Spleen (tissue), 11 donors: ENCODE data around the gene DLG2. TPM values are rescaled to one million over a fixed set of nuclear protein-coding genes. Genes with fewer than 3 reads are reported as not detected.

Source experiments
- DNase-seq: peaks from one replicate; pipeline ENCODE4 v3.0.0-alpha.2; 2020
- H3K27ac ChIP-seq, 8 donors: fragments of 200-600 bp; sonication (generic) in 7 of 8; 1 replicate in 4 of 8; 2 replicates in 4 of 8; pipeline versions ENCODE4 v1.5.0 to v1.8.0; 2016 to 2021; ENCODE audit warnings: inconsistent platforms in 4 of 8, mild to moderate bottlenecking in 4 of 8, moderate library complexity in 1 of 8
- H3K27me3 ChIP-seq, 7 donors: fragments of 200-600 bp; sonication (generic) in 6 of 7; replicated peaks in 1 of 7; 1 replicate in 4 of 7; 2 replicates in 3 of 7; pipeline versions ENCODE4 v1.5.0 to v1.8.0; 2016 to 2021; ENCODE audit warnings: inconsistent platforms in 3 of 7, mild to moderate bottlenecking in 1 of 7
- H3K36me3 ChIP-seq, 6 donors: fragments of 200-600 bp; sonication (generic) in 5 of 6; 1 replicate in 4 of 6; 2 replicates in 2 of 6; pipeline versions ENCODE4 v1.5.0 to v1.8.0; 2016 to 2021; ENCODE audit warnings: inconsistent platforms in 2 of 6
- H3K4me1 ChIP-seq, 6 donors: fragments of 200-600 bp; sonication (generic) in 5 of 6; 1 replicate in 3 of 6; 2 replicates in 3 of 6; pipeline versions ENCODE4 v1.5.0 to v1.8.0; 2016 to 2021; ENCODE audit warnings: inconsistent platforms in 3 of 6
- H3K4me3 ChIP-seq, 8 donors: fragments of 200-600 bp; sonication (generic) in 7 of 8; 1 replicate in 4 of 8; 2 replicates in 4 of 8; pipeline versions ENCODE4 v1.5.0 to v1.8.0; 2016 to 2021; ENCODE audit warnings: inconsistent platforms in 4 of 8, mild to moderate bottlenecking in 4 of 8, moderate library complexity in 2 of 8
- H3K9me3 ChIP-seq, 8 donors: fragments of 200-600 bp; sonication (generic) in 7 of 8; 1 replicate in 4 of 8; 2 replicates in 4 of 8; pipeline versions ENCODE4 v1.5.0 to v1.8.0; 2016 to 2021; ENCODE audit warnings: inconsistent platforms in 4 of 8
- CTCF ChIP-seq, 11 experiments: fragments of 200-600 bp in 7 of 11; fragments of 450-650 bp in 4 of 11; sonication (generic) in 4 of 11; IDR thresholded peaks in 8 of 11; conservative IDR thresholded peaks in 3 of 11; 1 replicate in 7 of 11; 2 replicates in 4 of 11; pipeline versions ENCODE4 v1.4.0 to v1.8.0; 2016 to 2021; ENCODE audit warnings: antibody characterized with exemption in 11 of 11, inconsistent platforms in 4 of 11, mild to moderate bottlenecking in 1 of 11
- POLR2A ChIP-seq, 3 donors: fragments of 450-650 bp; IDR thresholded peaks; one replicate each; pipeline ENCODE4 v1.5.1; 2017; ENCODE audit warnings: antibody characterized with exemption in 3 of 3, mild to moderate bottlenecking in 1 of 3
- POLR2AphosphoS5 ChIP-seq, 3 donors: sonication (generic); formaldehyde crosslinking; IDR thresholded peaks; one replicate each; pipeline ENCODE4 v1.5.1; 2017; ENCODE audit warnings: antibody characterized with exemption in 3 of 3
- WGBS, 5 donors: extraction: QIAGEN DNeasy Blood & Tissue Kit in 3 of 5; methylation state at CpG; one replicate each; pipeline versions ENCODE4 v1.1.5 to v1.1.7; 2013 to 2018; 5-methylcytosine and 5-hydroxymethylcytosine counted together
- intact Hi-C: fragments of 100-400 bp; cut with DNase I; formaldehyde crosslinking; loops from one replicate; pipeline ENCODE4 v1.15.0; 2023; ENCODE audit warnings: low total_unique reads
- polyA plus RNA-seq, 3 donors: library from polyadenylated mRNA; stranded (reverse); fragments of 200-250 nt; gene quantifications; one replicate each; pipeline ENCODE4 v1.2.1, GENCODE V29; 2013
- total RNA-seq, 7 donors: library from RNA; depleted of rRNA in 3 of 7; stranded (reverse); fragments of >200 nt in 3 of 7; fragmentation: NEBNext Ultra II Directional in 4 of 7; extraction: Animal tissue kit (Norgen Biotek cat#: 25700) in 4 of 7; gene quantifications; one replicate each; pipeline versions ENCODE4 v1.1.0 to v1.2.1, GENCODE V29; 2016 to 2021
- donor health status: healthy with polysubstance abuse.
- donor health status: DM: no; HTN: no; CAD: no; lungs with moderate emphysema.
- donor health status: DM: no; HTN: no; CAD: no.
- donor health status: Bipolar disorder and iron deficiency.
- donor health status: healthy.
- donor health status: DM: no; HTN: no; CAD: no.
- donor health status: DM: yes; HTN: yes; CAD: no.

The DLG2 gene
- total and polyA plus RNA-seq, 10 donors: 0.43 to 12.7 (median 7.9) TPM

DNA sequence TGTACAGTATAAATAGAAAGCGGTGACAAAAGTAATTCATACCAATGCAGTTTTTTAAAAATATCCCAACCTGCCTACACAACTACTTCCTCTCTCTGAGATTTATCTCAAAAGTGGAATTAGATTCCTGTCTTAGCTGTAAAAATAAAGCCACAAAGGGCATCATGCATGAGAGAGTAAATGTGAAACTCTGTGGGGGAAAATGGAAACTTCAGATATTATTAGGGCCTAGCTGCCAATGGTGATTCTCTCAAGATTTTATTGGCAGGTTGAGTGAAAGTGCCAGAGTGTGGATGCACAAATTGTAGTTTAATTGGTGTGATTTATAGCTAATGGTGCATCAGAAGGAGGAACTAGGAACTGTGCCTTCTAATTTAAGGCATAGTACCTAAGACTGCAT lies 1984.0 kb downstream of the DLG2 start:
- 77 to 87% (median 81%) methylated on average over 1 of the region's 1 CpG for WGBS, 5 donors
- Histone ChIP-seq H3K27ac (no peak overlapping the region), H3K4me3 (no peak overlapping the region), H3K27me3 (no peaks in the 10 kb centered on the region), H3K9me3 (no peaks in the 10 kb centered on the region), H3K36me3 (no peaks in the 10 kb centered on the region), H3K4me1 (no peaks in the 10 kb centered on the region)
- DNase-seq: no peak
- intact Hi-C loops: no loop called here
- no peak for TF ChIP-seq CTCF (IDR thresholded peaks at IDR 0.05 in 8 of 11, conservative IDR thresholded peaks at IDR 0.05 in 3 of 11)
- TF ChIP-seq POLR2A (IDR thresholded peaks at IDR 0.05): no peak

DNA sequence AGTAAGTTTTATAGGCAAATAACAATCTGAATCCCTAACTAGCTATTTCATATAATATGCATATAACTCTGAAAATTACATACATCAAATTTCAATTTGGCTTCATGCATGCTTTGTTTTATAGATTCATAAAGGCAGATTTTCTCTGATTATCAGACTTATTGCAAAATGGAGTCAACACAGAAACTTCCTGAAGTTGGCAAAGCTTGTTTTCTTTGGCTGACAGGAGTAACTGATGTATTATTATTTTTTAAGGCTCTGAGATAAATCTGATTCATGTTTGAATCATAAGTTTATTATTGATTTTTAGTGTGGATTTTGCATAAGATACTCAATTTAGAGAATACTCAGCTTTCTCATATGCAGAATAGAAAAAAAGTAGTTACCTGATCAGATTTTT lies 1984.6 kb downstream of the DLG2 start:
- Histone ChIP-seq H3K36me3 (no peaks in the 10 kb centered on the region), H3K27ac (no peak overlapping the region), H3K27me3 (no peaks in the 10 kb centered on the region), H3K4me3 (no peak overlapping the region), H3K4me1 (no peaks in the 10 kb centered on the region), H3K9me3 (no peaks in the 10 kb centered on the region)
- no peak for TF ChIP-seq POLR2AphosphoS5 (IDR thresholded peaks at IDR 0.05)
- TF ChIP-seq CTCF (IDR thresholded peaks at IDR 0.05 in 8 of 11, conservative IDR thresholded peaks at IDR 0.05 in 3 of 11): no peak
- TF ChIP-seq POLR2A (IDR thresholded peaks at IDR 0.05): no peak
- intact Hi-C loops: no loop called here
- no peak for DNase-seq

DNA sequence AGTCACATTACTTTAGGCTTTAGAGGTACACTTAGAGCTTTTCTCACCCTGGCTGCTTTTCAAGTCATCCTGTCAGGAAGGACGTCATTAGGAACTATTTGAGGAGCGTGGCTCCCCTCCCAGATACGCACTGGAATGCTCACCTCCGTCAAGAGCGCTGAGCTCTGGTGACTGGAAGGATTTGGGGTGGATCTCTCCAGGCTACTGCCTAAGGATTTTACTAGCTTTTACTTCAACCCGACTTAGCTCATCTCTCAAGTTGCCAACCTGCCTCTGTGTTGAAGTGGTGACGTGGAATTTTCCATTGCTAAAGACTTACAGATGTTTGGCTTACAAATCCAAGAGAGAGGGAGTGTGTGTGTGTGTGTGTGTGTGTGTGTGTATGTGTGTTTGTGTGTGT lies 1985.6 kb downstream of the DLG2 start:
- Histone ChIP-seq H3K4me3 (no peak overlapping the region), H3K36me3 (no peaks in the 10 kb centered on the region), H3K9me3 (no peaks in the 10 kb centered on the region), H3K27ac (no peak overlapping the region), H3K4me1 (no peaks in the 10 kb centered on the region), H3K27me3 (no peaks in the 10 kb centered on the region)
- no peak for DNase-seq
- no peak for TF ChIP-seq POLR2AphosphoS5 (IDR thresholded peaks at IDR 0.05)
- TF ChIP-seq POLR2A (IDR thresholded peaks at IDR 0.05): no peak
- TF ChIP-seq CTCF (IDR thresholded peaks at IDR 0.05 in 8 of 11, conservative IDR thresholded peaks at IDR 0.05 in 3 of 11): no peak
- intact Hi-C loops: no loop called here
- 53 to 74% (median 67%) methylated on average over 7 of the region's 7 CpGs for WGBS, 5 donors

DNA sequence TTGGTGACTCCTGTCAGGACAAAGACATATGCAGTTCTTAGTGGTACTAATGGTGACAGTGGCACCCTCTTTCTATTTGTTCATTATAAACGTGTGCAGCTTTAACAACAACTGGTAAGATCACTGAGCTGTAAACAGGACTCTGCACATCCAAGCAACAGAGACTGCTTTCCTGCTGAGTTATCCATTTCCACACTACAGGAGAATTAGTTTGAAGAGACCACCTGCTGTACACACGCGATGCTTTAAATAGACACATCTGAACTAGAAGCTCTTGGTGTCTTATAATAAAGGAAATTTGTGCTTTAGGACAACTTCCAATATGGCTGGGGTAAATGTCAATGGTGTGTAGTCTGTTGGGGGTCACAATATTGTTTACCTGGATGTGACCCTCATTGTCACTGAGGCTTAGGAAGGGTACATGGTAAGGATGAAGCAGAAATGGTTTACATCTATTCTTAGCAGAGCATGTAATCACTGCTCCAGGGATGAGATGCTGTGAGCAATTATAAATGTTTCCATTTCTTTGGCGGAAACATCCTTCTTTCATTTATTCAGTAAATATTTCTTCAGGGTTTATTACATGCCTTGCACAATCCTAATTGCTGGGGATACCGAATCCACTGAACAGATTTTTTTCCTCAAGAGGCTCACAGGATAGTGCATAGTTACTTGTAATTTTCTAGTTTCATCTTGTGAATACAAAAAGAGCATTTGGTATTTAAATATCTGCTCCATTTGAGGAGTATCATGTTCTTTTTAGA lies 1987.0 kb downstream of the DLG2 start:
- H3K4me3 ChIP-seq: no peak overlapping the region
- no peak for DNase-seq
- no peaks in the 10 kb centered on the region for H3K36me3 ChIP-seq
- no peaks in the 10 kb centered on the region for H3K9me3 ChIP-seq
- TF ChIP-seq POLR2A (IDR thresholded peaks at IDR 0.05): no peak
- no peak for TF ChIP-seq POLR2AphosphoS5 (IDR thresholded peaks at IDR 0.05)
- TF ChIP-seq CTCF (IDR thresholded peaks at IDR 0.05 in 8 of 11, conservative IDR thresholded peaks at IDR 0.05 in 3 of 11): no peak
- intact Hi-C loops: no loop called here
- 77 to 83% (median 79%) methylated on average over 5 of the region's 5 CpGs for WGBS, 5 donors
- H3K4me1 ChIP-seq: no peaks in the 10 kb centered on the region
- H3K27me3 ChIP-seq: no peaks in the 10 kb centered on the region
- no peak overlapping the region for H3K27ac ChIP-seq
